GM12865 (cell line): Measurements from ENCODE around the gene OR10A4.
A peak's percentile ranks its signal among the peaks of the same experiment; 100 is the strongest.

ENCODE experiments used
- DNase-seq: peaks from one replicate; pipeline ENCODE4 v3.0.0; 2010; ENCODE audit warnings: low read depth
- H3K4me3 ChIP-seq: 2 replicates; pipeline ENCODE4 v1.5.1; 2011; ENCODE audit warnings: mild to moderate bottlenecking, low read depth, low read length, control low read depth
- CTCF ChIP-seq: IDR thresholded peaks from 2 replicates; pipeline ENCODE4 v1.5.1; 2011; ENCODE audit warnings: low read length, control low read depth, low read depth, inconsistent platforms; ENCODE audit not compliant: insufficient read depth; ENCODE audit errors: missing control alignments

The OR10A4 gene, protein sequence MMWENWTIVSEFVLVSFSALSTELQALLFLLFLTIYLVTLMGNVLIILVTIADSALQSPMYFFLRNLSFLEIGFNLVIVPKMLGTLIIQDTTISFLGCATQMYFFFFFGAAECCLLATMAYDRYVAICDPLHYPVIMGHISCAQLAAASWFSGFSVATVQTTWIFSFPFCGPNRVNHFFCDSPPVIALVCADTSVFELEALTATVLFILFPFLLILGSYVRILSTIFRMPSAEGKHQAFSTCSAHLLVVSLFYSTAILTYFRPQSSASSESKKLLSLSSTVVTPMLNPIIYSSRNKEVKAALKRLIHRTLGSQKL

GRCh38 chr11:6876325-6876724 lies at the start of gene OR10A4:
Gene OR10A4, plus strand, starts transcription at chr11:6876625. Its CDS starts 23 bp downstream, at chr11:6876648.
- TF ChIP-seq CTCF, result no peak
- no peak within 1 kb of the TSS for H3K4me3 ChIP-seq
- no peak for DNase-seq

- no peak for DNase-seq
- no peak for TF ChIP-seq CTCF
- H3K4me3 ChIP-seq, result no peak overlapping the region
Measured at GRCh38 chr11:6828103-6828502, 48.3 kb upstream of the OR10A4 start.

GRCh38 chr11:6833356-6833755 lies 43.1 kb upstream of the OR10A4 start:
- no peak for TF ChIP-seq CTCF
- no peak for DNase-seq
- no peak overlapping the region for H3K4me3 ChIP-seq

- DNase-seq, result no peak
- TF ChIP-seq CTCF, result no peak
- H3K4me3 ChIP-seq, result no peak overlapping the region
Measured at GRCh38 chr11:6834021-6834420, 42.4 kb upstream of the OR10A4 start.

DNA sequence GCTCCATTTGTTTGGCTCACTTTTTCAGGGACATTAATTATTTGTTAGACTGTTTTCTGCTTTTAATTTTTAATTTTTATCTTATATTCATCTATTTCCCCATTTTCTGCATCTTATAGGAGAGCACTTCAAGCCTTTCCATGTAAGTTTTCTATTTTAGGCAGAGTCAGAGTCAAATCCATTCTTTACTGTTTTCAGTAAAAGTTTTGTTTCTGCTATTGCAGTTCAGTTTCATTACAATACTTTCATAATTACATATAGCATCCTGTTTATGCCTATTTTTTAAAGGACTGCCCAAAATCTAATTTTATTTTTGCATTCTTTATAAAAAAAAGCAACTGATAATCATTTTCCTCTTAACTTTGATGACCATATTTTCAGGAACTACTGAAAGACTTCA lies 34.7 kb upstream of the OR10A4 start:
- no peak for TF ChIP-seq CTCF
- no peak overlapping the region for H3K4me3 ChIP-seq
- peak; percentile 13 for DNase-seq

GRCh38 chr11:6843670-6844069 lies 32.8 kb upstream of the OR10A4 start:
- no peak overlapping the region for H3K4me3 ChIP-seq
- DNase-seq, result no peak
- no peak for TF ChIP-seq CTCF

GRCh38 chr11:6844356-6844755 lies 32.1 kb upstream of the OR10A4 start:
- TF ChIP-seq CTCF, result no peak
- no peak overlapping the region for H3K4me3 ChIP-seq
- no peak for DNase-seq
